ENCODE data around the gene GTF3C1.

Gene GTF3C1

DNA sequence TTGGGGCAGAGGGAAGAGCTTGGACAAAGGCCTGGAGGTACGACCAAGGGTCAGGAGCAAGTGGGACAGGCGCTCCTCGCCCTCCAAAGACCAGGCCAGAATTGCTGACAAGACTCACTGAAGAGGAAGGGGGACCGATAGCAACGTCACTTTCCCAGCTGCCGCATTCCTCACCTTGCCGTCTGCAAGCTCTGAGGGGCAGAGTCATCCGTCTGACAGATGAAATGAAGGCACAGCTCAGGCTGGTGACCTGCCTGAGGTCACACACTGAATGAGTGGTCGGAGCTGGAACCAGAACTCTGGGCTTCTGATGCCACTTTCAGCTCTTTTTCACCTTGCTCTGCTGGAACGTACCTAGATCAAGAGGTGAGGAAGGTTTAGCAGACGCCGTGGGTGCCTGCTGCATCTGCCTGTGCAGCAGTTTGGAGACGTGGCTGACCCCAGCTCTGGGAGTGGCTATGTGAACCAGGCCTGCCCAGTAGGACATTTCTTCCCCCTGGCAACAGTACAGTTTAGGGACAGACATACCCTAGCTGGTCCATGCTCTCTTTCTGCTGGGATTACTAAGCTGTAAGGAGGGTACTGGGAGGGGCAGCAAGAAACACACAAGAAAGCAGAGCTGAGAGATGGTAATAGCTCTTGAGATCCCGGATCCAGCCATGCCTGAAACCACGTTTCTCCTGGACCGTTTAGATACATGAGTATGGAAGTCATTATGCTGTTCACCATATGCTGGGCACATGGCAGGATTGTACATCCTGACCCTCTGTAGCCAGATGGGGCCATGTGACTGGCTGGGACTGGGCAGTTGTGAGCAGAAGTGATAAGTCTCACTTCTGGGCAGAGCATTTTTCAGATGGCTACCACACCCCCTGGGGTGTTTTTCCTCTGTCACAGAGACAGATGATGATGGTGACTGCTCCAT, 96.9 kb downstream of the GTF3C1 start:
- Histone ChIP-seq H3K4me3 (no peak overlapping the region), H3K27ac (no peak overlapping the region)
- DNase-seq (ENCODE audit: low spot score), result no peak
- TF ChIP-seq, protein P1, sequence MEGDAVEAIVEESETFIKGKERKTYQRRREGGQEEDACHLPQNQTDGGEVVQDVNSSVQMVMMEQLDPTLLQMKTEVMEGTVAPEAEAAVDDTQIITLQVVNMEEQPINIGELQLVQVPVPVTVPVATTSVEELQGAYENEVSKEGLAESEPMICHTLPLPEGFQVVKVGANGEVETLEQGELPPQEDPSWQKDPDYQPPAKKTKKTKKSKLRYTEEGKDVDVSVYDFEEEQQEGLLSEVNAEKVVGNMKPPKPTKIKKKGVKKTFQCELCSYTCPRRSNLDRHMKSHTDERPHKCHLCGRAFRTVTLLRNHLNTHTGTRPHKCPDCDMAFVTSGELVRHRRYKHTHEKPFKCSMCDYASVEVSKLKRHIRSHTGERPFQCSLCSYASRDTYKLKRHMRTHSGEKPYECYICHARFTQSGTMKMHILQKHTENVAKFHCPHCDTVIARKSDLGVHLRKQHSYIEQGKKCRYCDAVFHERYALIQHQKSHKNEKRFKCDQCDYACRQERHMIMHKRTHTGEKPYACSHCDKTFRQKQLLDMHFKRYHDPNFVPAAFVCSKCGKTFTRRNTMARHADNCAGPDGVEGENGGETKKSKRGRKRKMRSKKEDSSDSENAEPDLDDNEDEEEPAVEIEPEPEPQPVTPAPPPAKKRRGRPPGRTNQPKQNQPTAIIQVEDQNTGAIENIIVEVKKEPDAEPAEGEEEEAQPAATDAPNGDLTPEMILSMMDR (IDR thresholded peaks at IDR 0.05), result no peak

DNA sequence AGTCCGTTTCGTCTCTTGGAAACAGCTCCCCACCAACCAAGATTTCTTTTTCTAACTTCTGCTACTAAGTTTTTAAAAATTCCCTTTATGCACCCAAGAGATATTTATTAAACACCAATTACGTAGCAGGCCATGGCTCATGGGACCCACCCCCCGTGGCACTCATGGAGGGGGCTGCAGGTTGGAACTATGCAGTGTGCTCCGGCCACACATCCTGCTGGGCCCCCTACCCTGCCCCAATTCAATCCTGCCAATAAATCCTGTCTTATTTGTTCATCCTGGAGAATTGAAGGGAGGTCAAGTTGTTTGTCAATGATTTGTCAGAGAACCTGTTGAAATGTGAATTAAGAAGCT, 99.5 kb downstream of the GTF3C1 start:
- no peak overlapping the region for H3K27ac ChIP-seq

DNA sequence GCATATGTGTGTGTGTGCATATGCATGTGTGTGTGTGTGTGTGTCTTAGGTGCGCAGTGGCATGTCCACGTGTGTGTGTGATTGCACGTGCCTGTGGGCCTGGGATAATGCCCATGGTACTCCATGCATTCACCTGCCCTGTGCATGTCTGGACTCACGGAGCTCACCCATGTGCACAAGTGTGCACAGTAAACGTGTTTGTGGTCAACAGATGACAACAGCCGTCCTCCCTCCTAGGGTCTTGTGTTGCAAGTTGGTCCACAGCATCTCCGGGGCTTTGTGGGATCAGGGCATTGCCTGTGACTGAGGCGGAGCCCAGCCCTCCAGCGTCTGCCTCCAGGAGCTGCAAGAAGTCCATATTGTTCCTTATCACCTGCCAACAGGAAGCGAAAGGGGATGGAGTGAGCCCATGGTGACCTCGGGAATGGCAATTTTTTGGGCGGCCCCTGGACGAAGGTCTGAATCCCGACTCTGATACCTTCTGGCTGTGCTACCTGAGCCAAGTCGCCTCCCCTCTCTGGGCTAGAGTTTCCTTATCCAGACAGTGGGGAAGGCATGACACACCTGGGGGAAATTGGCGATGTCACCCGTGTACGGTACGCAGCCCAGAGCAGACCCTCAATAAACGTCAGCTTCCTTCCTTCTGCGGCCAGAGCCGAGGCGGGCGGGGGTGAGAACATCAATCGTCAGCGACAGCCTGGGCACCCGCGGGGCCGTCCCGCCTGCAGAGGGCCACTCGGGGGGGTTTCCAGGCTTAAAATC, 100.1 kb downstream of the GTF3C1 start:
- TF ChIP-seq, protein P1 (IDR thresholded peaks at IDR 0.05), result no peak
- DNase-seq (ENCODE audit: low spot score), result no peak
- H3K4me3 ChIP-seq, result no peak overlapping the region
- no peak overlapping the region for H3K27ac ChIP-seq

More for the DNA sequence above, 99.5 kb downstream of the GTF3C1 start:
- TF ChIP-seq, protein P1 (IDR thresholded peaks at IDR 0.05), result no peak
- no peak overlapping the region for H3K4me3 ChIP-seq
- no peak for DNase-seq (ENCODE audit: low spot score)

DNA sequence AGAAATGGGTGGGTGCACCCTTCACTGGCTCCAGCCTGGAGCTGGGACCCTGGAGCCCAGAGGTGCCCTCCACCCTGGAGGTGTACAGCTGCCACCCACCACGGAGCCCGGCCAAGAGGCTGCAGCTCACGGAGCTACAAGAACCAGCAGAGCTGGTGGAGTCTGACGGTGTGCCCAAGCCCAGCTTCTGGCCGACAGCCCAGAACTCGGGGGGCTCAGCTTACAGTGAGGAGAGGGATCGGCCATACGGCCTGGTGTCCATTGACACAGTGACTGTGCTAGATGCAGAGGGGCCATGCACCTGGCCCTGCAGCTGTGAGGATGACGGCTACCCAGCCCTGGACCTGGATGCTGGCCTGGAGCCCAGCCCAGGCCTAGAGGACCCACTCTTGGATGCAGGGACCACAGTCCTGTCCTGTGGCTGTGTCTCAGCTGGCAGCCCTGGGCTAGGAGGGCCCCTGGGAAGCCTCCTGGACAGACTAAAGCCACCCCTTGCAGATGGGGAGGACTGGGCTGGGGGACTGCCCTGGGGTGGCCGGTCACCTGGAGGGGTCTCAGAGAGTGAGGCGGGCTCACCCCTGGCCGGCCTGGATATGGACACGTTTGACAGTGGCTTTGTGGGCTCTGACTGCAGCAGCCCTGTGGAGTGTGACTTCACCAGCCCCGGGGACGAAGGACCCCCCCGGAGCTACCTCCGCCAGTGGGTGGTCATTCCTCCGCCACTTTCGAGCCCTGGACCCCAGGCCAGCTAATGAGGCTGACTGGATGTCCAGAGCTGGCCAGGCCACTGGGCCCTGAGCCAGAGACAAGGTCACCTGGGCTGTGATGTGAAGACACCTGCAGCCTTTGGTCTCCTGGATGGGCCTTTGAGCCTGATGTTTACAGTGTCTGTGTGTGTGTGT, 100.9 kb downstream of the GTF3C1 start:
- DNase-seq (ENCODE audit: low spot score), result no peak
- no peak overlapping the region for H3K4me3 ChIP-seq
- TF ChIP-seq, protein P1 (IDR thresholded peaks at IDR 0.05), result no peak
- H3K27ac ChIP-seq, result no peak overlapping the region

DNA sequence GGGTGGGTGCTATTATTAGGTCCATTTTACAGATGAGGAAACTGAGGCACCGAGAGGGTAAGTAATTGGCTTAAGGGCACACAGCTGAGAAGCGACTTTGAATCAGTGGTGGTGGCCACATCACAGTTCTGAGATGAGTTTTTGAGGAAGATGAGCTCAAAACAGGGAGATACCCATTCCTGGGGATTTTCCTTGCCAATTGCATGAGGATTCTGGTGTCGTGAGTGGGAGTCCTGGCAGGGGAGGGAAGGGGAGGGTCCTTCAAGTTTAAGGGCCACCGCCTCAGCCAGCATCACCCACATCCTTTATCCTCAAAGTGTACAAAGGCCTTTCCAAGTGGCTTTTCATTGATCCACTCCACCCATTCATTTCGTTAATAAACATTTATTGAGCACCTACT, 102.4 kb downstream of the GTF3C1 start:
- DNase-seq (ENCODE audit: low spot score), result no peak
- TF ChIP-seq, protein P1 (IDR thresholded peaks at IDR 0.05), result no peak
- Histone ChIP-seq H3K27ac (no peak overlapping the region), H3K4me3 (no peak overlapping the region)

DNA sequence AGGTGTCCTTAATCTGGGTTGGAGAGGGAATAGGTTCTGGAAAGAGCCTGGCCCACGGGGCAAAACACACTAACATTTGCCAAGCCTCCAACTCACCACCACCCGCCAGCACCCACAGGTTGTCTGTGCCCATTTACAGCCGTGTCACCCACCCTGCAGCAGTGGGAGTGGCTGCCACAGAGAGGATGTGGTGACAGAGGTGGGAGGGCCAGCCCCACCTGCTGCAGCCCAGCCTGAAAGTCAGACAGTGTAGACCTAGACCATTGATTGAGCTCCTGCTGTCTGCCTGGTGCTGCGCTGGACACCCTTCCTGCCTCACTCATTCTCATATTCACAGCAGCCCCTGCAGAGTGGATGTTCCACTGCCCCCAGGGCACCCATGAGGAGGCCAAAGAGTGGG, 103.0 kb downstream of the GTF3C1 start:
- H3K27ac ChIP-seq, result no peak overlapping the region
- no peak for DNase-seq (ENCODE audit: low spot score)
- H3K4me3 ChIP-seq, result no peak overlapping the region
- TF ChIP-seq, protein P1 (IDR thresholded peaks at IDR 0.05), result no peak
